ENCODE data around the gene SELENBP1. TPM values are rescaled to one million over a fixed set of nuclear protein-coding genes. Genes with fewer than 3 reads are reported as not detected.

The SELENBP1 gene
- total RNA-seq, 6 experiments from 2014 or later: 11.2 to 15.6 (median 14.6) TPM

GRCh38 chr1:151318975-151319374 lies 53.5 kb downstream of the SELENBP1 start:
- Mint-ChIP-seq H3K27me3 (ENCODE audit: insufficient read depth) (no peaks in the 10 kb centered on the region; the same call in none of the 2 replicates), H3K36me3 (ENCODE audit: low read depth) (peaks cover 50% of the 10 kb centered on the region), H3K4me3 (no peak overlapping the region), H3K4me1 (ENCODE audit: low read depth) (peaks cover 30% of the 10 kb centered on the region), H3K9me3 (no peaks in the 10 kb centered on the region), H3K27ac (no peak overlapping the region)
- TF ChIP-seq, protein P1, sequence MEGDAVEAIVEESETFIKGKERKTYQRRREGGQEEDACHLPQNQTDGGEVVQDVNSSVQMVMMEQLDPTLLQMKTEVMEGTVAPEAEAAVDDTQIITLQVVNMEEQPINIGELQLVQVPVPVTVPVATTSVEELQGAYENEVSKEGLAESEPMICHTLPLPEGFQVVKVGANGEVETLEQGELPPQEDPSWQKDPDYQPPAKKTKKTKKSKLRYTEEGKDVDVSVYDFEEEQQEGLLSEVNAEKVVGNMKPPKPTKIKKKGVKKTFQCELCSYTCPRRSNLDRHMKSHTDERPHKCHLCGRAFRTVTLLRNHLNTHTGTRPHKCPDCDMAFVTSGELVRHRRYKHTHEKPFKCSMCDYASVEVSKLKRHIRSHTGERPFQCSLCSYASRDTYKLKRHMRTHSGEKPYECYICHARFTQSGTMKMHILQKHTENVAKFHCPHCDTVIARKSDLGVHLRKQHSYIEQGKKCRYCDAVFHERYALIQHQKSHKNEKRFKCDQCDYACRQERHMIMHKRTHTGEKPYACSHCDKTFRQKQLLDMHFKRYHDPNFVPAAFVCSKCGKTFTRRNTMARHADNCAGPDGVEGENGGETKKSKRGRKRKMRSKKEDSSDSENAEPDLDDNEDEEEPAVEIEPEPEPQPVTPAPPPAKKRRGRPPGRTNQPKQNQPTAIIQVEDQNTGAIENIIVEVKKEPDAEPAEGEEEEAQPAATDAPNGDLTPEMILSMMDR (IDR thresholded peaks at IDR 0.05): no peak
- DNase-seq: no peak

- H3K4me1 Mint-ChIP-seq (ENCODE audit: low read depth): peaks cover 59% of the 10 kb centered on the region
- H3K4me3 Mint-ChIP-seq: no peak overlapping the region
- DNase-seq: no peak
- TF ChIP-seq, protein P1 (IDR thresholded peaks at IDR 0.05): no peak
- H3K27ac Mint-ChIP-seq: peak overlapping the region; percentile 31
- H3K36me3 Mint-ChIP-seq (ENCODE audit: low read depth): peaks cover 55% of the 10 kb centered on the region
- H3K9me3 Mint-ChIP-seq: no peaks in the 10 kb centered on the region
- no peaks in the 10 kb centered on the region; the same call in none of the 2 replicates for H3K27me3 Mint-ChIP-seq (ENCODE audit: insufficient read depth)
Measured at GRCh38 chr1:151315565-151316235, 56.8 kb downstream of the SELENBP1 start.

Other genes starting within 250 kb of the SELENBP1 start
- gene SEMA6C, start 226.1 kb downstream of the SELENBP1 start, total RNA-seq (2021; fragmentation: NEBNext Ultra II Directional; extraction: Animal tissue kit (Norgen Biotek cat#: 25700)): 1 to 10 TPM in 5 of 6 experiments, under 1 TPM in 1; 0.94 to 1.5 (median 1.4) TPM
- not detected for gene TNFAIP8L2, start 216.1 kb downstream of the SELENBP1 start, total RNA-seq (2021; fragmentation: NEBNext Ultra II Directional; extraction: Animal tissue kit (Norgen Biotek cat#: 25700))
- gene LYSMD1, start 206.8 kb downstream of the SELENBP1 start, total RNA-seq (2021; fragmentation: NEBNext Ultra II Directional; extraction: Animal tissue kit (Norgen Biotek cat#: 25700)): 1 to 10 TPM; 5.0 to 6.6 (median 6.0) TPM
- 10 to 100 TPM; 38.4 to 45.7 (median 41.5) TPM for gene SCNM1, start 206.6 kb downstream of the SELENBP1 start, total RNA-seq (2021; fragmentation: NEBNext Ultra II Directional; extraction: Animal tissue kit (Norgen Biotek cat#: 25700))
- gene TMOD4, start 196.7 kb downstream of the SELENBP1 start, total RNA-seq (2021; fragmentation: NEBNext Ultra II Directional; extraction: Animal tissue kit (Norgen Biotek cat#: 25700)): 1 to 10 TPM in 1 of 6 experiments, under 1 TPM in 2, not detected in 3; 0.40 to 1.1 (median 0.99) TPM
- gene VPS72, start 182.5 kb downstream of the SELENBP1 start, total RNA-seq (2021; fragmentation: NEBNext Ultra II Directional; extraction: Animal tissue kit (Norgen Biotek cat#: 25700)): 10 to 100 TPM; 57.8 to 87.4 (median 73.9) TPM
- 10 to 100 TPM; 85.4 to 98.6 (median 90.6) TPM for gene PIP5K1A, start 174.2 kb downstream of the SELENBP1 start, total RNA-seq (2021; fragmentation: NEBNext Ultra II Directional; extraction: Animal tissue kit (Norgen Biotek cat#: 25700))
- gene PSMD4, start 118.0 kb downstream of the SELENBP1 start, total RNA-seq (2021; fragmentation: NEBNext Ultra II Directional; extraction: Animal tissue kit (Norgen Biotek cat#: 25700)): 100 to 1,000 TPM; 194 to 228 (median 217) TPM
- gene ZNF687, start 90.4 kb downstream of the SELENBP1 start, total RNA-seq (2021; fragmentation: NEBNext Ultra II Directional; extraction: Animal tissue kit (Norgen Biotek cat#: 25700)): 10 to 100 TPM; 14.6 to 18.3 (median 15.9) TPM
- 10 to 100 TPM; 63.6 to 73.0 (median 70.0) TPM for gene PI4KB, start 45.3 kb downstream of the SELENBP1 start, total RNA-seq (2021; fragmentation: NEBNext Ultra II Directional; extraction: Animal tissue kit (Norgen Biotek cat#: 25700))
- 10 to 100 TPM; 32.1 to 39.0 (median 35.7) TPM for gene RFX5, start 25.5 kb downstream of the SELENBP1 start, total RNA-seq (2021; fragmentation: NEBNext Ultra II Directional; extraction: Animal tissue kit (Norgen Biotek cat#: 25700))
- gene PSMB4, start 26.9 kb upstream of the SELENBP1 start, total RNA-seq (2021; fragmentation: NEBNext Ultra II Directional; extraction: Animal tissue kit (Norgen Biotek cat#: 25700)): 100 to 1,000 TPM; 342 to 409 (median 371) TPM
- 10 to 100 TPM; 34.9 to 40.3 (median 37.9) TPM for gene POGZ, start 86.8 kb upstream of the SELENBP1 start, total RNA-seq (2021; fragmentation: NEBNext Ultra II Directional; extraction: Animal tissue kit (Norgen Biotek cat#: 25700))
- gene CGN, start 138.7 kb upstream of the SELENBP1 start, total RNA-seq (2021; fragmentation: NEBNext Ultra II Directional; extraction: Animal tissue kit (Norgen Biotek cat#: 25700)): under 1 TPM; 0.17 to 0.28 (median 0.21) TPM
- gene TUFT1, start 167.6 kb upstream of the SELENBP1 start, total RNA-seq (2021; fragmentation: NEBNext Ultra II Directional; extraction: Animal tissue kit (Norgen Biotek cat#: 25700)): 10 to 100 TPM in 2 of 6 experiments, 1 to 10 TPM in 4; 6.5 to 20.2 (median 7.3) TPM
- 10 to 100 TPM; 29.2 to 31.8 (median 31.0) TPM for gene SNX27, start 239.3 kb upstream of the SELENBP1 start, total RNA-seq (2021; fragmentation: NEBNext Ultra II Directional; extraction: Animal tissue kit (Norgen Biotek cat#: 25700))

Data from HFFc6 (cell line).